ENCODE data around the gene LRP1-AS. TPM values are rescaled to one million over a fixed set of nuclear protein-coding genes. Genes with fewer than 3 reads are reported as not detected.
A peak's percentile ranks its signal among the peaks of the same experiment; 100 is the strongest.

Gene LRP1-AS
- total RNA-seq, 2 donors from 2014 or later = not detected

- no peak for DNase-seq (ENCODE audit: low spot score)
- intact Hi-C loops (cut with DNase I) = no loop called here
Observed at GRCh38 chr12:57181561-57182155, 34.2 kb upstream of the LRP1-AS start.

- intact Hi-C loops (cut with DNase I) = no loop called here
- no peak for DNase-seq (ENCODE audit: low spot score)
Observed at GRCh38 chr12:57181072-57181471, 33.7 kb upstream of the LRP1-AS start.

GRCh38 chr12:57180321-57180989, 33.0 kb upstream of the LRP1-AS start:
- intact Hi-C loops (cut with DNase I) = no loop called here

GRCh38 chr12:57179331-57180086, 32.1 kb upstream of the LRP1-AS start:
- DNase-seq (ENCODE audit: low spot score) = no peak
- intact Hi-C loops (cut with DNase I) = loop anchor here in 1 of 2 donors (5.0 kb wide), 1 partner anchor 107 kb away; no protein-coding TSS in a partner anchor

More at GRCh38 chr12:57180321-57180989, 33.0 kb upstream of the LRP1-AS start:
- no peak for DNase-seq (ENCODE audit: low spot score)

GRCh38 chr12:57178213-57178612, 30.8 kb upstream of the LRP1-AS start:
- intact Hi-C loops (cut with DNase I) = loop anchor here in 1 of 2 donors (5.0 kb wide), 1 partner anchor 106 kb away; no protein-coding TSS in a partner anchor

GRCh38 chr12:57177354-57177753, 29.9 kb upstream of the LRP1-AS start:
- no peak for DNase-seq (ENCODE audit: low spot score)
- intact Hi-C loops (cut with DNase I) = loop anchor here (2.0 to 5.0 kb wide), 3 partner anchors 51 to 105 kb away; no protein-coding TSS in a partner anchor

More at GRCh38 chr12:57178213-57178612, 30.8 kb upstream of the LRP1-AS start:
- no peak for DNase-seq (ENCODE audit: low spot score)

GRCh38 chr12:57176846-57177245, 29.4 kb upstream of the LRP1-AS start:
- intact Hi-C loops (cut with DNase I) = loop anchor here (2.0 to 5.0 kb wide), 3 partner anchors 50 to 105 kb away; no protein-coding TSS in a partner anchor
- DNase-seq (ENCODE audit: low spot score) = no peak

- DNase-seq (ENCODE audit: low spot score) = no peak
- intact Hi-C loops (cut with DNase I) = loop anchor here (2.0 to 5.0 kb wide), 3 partner anchors 49 to 104 kb away; no protein-coding TSS in a partner anchor
Observed at GRCh38 chr12:57176139-57176477, 28.7 kb upstream of the LRP1-AS start.

GRCh38 chr12:57175428-57176138, 28.2 kb upstream of the LRP1-AS start:
- DNase-seq (ENCODE audit: low spot score) = peak; percentile 95
- intact Hi-C loops (cut with DNase I) = loop anchor here (2.0 to 5.0 kb wide), 3 partner anchors 49 to 103 kb away; no protein-coding TSS in a partner anchor

- intact Hi-C loops (cut with DNase I) = no loop called here
Observed at GRCh38 chr12:57173683-57174082, 26.3 kb upstream of the LRP1-AS start.

GRCh38 chr12:57173089-57173488, 25.7 kb upstream of the LRP1-AS start:
- DNase-seq (ENCODE audit: low spot score) = peak; percentile 80
- intact Hi-C loops (cut with DNase I) = no loop called here

More at GRCh38 chr12:57173683-57174082, 26.3 kb upstream of the LRP1-AS start:
- no peak for DNase-seq (ENCODE audit: low spot score)

GRCh38 chr12:57171668-57172067, 24.2 kb upstream of the LRP1-AS start:
- intact Hi-C loops (cut with DNase I) = no loop called here
- DNase-seq (ENCODE audit: low spot score) = peak; percentile 84

- no peak for DNase-seq (ENCODE audit: low spot score)
- intact Hi-C loops (cut with DNase I) = no loop called here
Observed at GRCh38 chr12:57170927-57171326, 23.5 kb upstream of the LRP1-AS start.

- intact Hi-C loops (cut with DNase I) = no loop called here
- no peak for DNase-seq (ENCODE audit: low spot score)
Observed at GRCh38 chr12:57170408-57170807, 23.0 kb upstream of the LRP1-AS start.

GRCh38 chr12:57169969-57170368, 22.6 kb upstream of the LRP1-AS start:
- intact Hi-C loops (cut with DNase I) = no loop called here
- DNase-seq (ENCODE audit: low spot score) = no peak

- DNase-seq (ENCODE audit: low spot score) = no peak
- intact Hi-C loops (cut with DNase I) = no loop called here
Observed at GRCh38 chr12:57169046-57169795, 21.8 kb upstream of the LRP1-AS start.

GRCh38 chr12:57168058-57168457, 20.6 kb upstream of the LRP1-AS start:
- intact Hi-C loops (cut with DNase I) = no loop called here
- DNase-seq (ENCODE audit: low spot score) = no peak

GRCh38 chr12:57166971-57167371, 19.6 kb upstream of the LRP1-AS start:
- intact Hi-C loops (cut with DNase I) = no loop called here
- DNase-seq (ENCODE audit: low spot score) = no peak

- intact Hi-C loops (cut with DNase I) = no loop called here
- no peak for DNase-seq (ENCODE audit: low spot score)
Observed at GRCh38 chr12:57165741-57166140, 18.3 kb upstream of the LRP1-AS start.

All from posterior vena cava (tissue), 2 donors.